Stimulated activated CD8-positive, alpha-beta memory T cell treated with anti-CD3 and anti-CD28 coated beads, Interleukin-2, amount 100 ng/mL, for 1 hour (primary cell): ENCODE results near the gene CARF.

Experiments
- DNase-seq, 2 donors: peaks; one replicate each; pipeline ENCODE4 v3.0.0-alpha.2; 2020; ENCODE audit warnings: low read depth in 2 of 2

CARF gene

DNA sequence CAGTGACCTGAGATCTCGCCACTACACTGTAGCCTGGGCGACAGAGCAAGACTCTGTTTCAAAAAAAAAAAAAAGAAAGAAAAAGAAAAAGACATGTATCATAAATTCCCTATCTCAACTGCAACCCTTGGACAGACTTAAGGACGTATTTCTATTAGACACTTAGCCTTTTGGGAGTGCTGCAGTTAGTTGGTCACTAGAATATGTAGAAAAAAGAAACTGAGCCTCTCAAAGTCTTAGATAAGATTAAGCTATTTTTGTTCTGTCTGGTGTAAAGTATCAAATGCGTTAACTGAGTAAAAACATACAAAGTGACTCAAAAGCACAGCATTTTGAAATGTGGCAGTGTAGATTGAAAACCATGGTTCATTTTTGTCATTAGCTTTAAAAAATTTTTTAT, 109.9 kb downstream of the CARF start:
- no peak for DNase-seq

DNA sequence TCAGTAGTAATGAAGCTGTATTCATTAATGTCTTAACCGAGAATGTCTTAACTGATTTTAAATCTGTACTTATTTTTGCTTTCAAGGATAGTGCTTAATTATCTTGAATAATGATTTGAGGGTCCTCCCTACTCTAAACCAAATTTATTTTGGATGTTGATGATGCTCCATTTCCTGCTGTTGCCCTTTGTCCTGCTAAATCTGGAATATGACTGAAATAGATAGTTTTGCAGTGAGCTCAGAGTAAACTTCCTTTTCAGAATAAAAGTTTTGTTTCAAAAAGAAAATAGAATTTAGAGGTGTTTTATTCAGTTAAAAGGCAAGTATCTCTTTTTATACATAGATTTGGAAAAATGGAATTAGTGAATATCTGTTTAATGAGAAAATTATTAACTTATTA, 110.7 kb downstream of the CARF start:
- DNase-seq, result no peak

DNA sequence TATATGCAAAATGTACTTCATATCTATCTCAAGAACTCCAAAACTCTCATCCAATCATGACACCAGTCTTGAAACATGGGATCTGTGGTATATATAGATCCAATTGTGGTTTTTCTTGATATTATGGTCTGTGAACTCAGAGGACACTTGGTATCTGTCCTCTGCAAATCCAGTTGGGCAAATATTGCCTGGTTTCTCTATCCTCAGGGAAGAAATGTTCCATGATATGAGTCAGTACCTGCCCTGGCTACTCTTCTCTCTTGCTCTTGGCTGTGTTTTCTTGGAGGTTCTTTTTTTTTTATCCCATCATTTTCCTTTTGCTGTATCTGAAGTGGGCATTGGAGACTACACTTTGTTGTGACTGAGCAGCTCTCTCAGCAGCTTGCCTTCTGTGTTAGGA, 113.5 kb downstream of the CARF start:
- no peak for DNase-seq

DNA sequence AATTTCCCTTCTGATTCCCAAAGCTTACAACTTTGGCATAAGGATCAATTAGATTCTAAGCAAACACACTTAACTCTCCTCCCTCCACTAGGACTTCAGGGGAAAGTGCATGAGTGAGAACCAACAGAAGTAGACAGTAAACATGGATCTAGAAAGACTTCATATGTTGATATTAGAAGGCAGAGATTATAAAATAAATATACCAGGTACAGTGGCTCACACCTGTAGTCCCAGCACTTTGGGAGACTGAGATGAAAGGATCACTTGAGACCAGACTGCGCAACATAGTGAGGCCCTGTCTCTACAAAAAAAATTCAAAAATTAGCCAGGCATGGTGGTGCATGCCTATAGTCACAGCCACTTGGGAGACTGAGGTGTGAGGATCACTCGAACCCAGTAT, 118.5 kb downstream of the CARF start:
- no peak for DNase-seq

DNA sequence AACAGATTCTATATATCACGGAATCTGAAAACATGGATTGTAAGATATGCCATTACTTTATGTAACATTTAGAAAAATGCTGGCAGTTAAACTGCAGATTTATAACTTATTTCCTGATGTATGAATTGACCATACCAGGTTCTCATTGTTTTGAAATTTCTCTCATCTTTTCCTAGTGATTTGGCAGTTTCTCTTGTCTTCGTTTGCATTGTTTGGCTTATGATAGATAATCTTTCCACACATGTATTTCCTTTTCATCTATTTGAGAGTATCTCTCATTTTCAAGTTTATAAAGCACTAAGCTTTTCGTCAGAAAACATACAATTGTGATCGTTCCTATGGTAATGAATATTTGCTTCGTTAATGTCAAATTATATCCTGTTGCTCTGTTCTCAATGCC, 118.9 kb downstream of the CARF start:
- no peak for DNase-seq

DNA sequence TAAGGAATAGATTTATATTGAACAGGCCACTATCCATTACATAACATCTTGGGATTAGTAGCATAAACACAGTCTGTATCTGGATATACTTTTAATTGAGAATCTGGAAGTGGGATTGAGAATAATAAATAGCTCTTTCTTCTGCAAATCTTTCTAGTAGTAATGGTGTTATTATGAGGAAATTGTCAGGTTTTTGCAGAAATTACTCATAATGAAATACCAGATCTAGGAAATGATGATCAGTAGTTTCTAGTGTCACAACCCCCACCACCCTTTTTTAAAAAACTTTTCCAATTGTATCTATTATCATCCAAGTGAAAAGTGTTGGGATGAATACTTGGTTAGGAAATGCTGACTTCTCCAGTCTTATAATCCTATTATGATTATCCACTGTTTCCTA, 121.3 kb downstream of the CARF start:
- no peak for DNase-seq

DNA sequence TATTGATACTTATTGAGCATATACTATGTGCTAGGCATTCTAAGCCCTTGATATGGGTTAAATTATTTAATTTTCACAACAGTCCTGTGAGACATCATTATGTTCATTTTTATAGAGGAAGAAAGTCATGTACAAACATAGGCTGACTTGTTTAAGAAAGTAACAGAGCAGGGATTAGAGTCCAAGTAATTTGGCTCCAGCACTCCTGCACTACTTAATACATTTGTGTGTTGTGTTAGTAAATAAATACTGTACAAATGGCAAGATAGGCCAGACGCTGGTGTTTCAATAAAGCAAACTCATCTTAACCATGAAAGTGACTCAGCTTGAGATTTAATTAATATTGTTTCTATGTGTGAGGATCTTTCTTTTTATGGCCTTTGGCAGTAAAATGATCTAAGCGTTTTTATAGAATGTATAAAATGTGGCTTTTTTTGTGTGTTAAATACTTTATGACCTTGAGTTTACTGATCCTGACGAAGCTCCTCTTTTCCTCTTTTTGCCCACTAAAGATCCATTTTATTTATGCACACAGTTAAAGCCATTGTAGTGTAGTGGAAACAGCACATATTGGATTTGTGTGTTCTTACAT, 123.9 kb downstream of the CARF start:
- no peak for DNase-seq
